ENCODE measurements around the gene RPL29.
"Not testable (repeated sequence)": the region's sequence is repeated elsewhere in the genome, so short reads cannot be mapped to it uniquely, and the experiment has no call there.

Gene RPL29

GRCh38 chr3:51994530-51994929 is 1.2 kb downstream of the RPL29 start:
- Histone ChIP-seq H3K36me3 (ENCODE audit: insufficient read depth, low read length) (peaks cover 32% of the 10 kb centered on the region), H2AFZ (ENCODE audit: low read depth, low read length) (no peak overlapping the region), H3K27me3 (ENCODE audit: insufficient read depth, low read length) (no peaks in the 10 kb centered on the region), H3K4me3 (ENCODE audit: low read length) (peak overlapping the region; percentile 90), H3K9me3 (ENCODE audit: low read length) (no peaks in the 10 kb centered on the region), H3K4me1 (ENCODE audit: insufficient read depth, low read length) (peaks cover 14% of the 10 kb centered on the region)

- not testable (repeated sequence) for H3K4me3 ChIP-seq (ENCODE audit: low read length); H3K9me3 ChIP-seq (ENCODE audit: low read length); H2AFZ ChIP-seq (ENCODE audit: low read depth, low read length); H3K27me3 ChIP-seq (ENCODE audit: insufficient read depth, low read length)
- Histone ChIP-seq H3K4me1 (ENCODE audit: insufficient read depth, low read length) (peaks cover 14% of the 10 kb centered on the region), H3K36me3 (ENCODE audit: insufficient read depth, low read length) (peaks cover 32% of the 10 kb centered on the region)
Measured at GRCh38 chr3:51993657-51994056, 2.0 kb downstream of the RPL29 start.

DNA sequence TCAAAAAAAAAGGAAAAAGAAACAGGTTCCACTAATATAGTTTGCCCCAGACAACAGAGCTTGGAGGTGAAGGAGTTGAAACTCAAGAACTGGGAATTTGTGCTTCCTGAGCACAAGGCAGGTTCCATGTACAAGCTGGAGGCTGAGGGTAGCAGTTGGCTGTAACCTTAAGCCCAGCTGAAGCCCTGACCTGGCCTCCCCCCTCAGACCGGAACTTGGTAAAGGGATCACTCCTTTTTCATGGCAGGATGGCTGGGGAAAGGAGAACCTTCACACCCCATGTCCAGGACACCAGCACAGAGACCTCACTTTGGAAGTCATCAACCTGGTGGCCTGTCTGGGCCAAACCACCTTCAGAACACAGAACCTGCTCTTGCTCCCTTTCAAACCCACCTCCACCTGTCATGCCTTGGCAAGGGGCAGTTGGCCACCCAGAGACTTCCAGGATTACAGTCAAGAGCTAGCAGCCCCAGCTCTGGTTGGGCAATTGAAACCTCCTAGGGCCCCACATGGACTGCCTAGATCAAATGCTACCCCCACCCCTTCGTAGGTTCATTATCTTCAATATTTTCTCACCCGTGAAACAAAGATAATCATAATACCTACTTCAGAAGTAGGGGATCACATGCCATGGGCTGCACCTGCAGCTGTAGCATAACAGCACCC is 3.5 kb downstream of the RPL29 start:
- Histone ChIP-seq H2AFZ (ENCODE audit: low read depth, low read length) (no peak overlapping the region), H3K4me3 (ENCODE audit: low read length) (no peak overlapping the region), H3K27me3 (ENCODE audit: insufficient read depth, low read length) (no peaks in the 10 kb centered on the region), H3K36me3 (ENCODE audit: insufficient read depth, low read length) (peaks cover 32% of the 10 kb centered on the region), H3K9me3 (ENCODE audit: low read length) (no peaks in the 10 kb centered on the region), H3K4me1 (ENCODE audit: insufficient read depth, low read length) (peaks cover 14% of the 10 kb centered on the region)

- H3K4me3 ChIP-seq (ENCODE audit: low read length); H3K27me3 ChIP-seq (ENCODE audit: insufficient read depth, low read length); H3K9me3 ChIP-seq (ENCODE audit: low read length); H2AFZ ChIP-seq (ENCODE audit: low read depth, low read length): not testable (repeated sequence)
- peaks cover 32% of the 10 kb centered on the region for H3K36me3 ChIP-seq (ENCODE audit: insufficient read depth, low read length)
- peaks cover 14% of the 10 kb centered on the region for H3K4me1 ChIP-seq (ENCODE audit: insufficient read depth, low read length)
Measured at GRCh38 chr3:51990501-51990971, 5.2 kb downstream of the RPL29 start.

DNA sequence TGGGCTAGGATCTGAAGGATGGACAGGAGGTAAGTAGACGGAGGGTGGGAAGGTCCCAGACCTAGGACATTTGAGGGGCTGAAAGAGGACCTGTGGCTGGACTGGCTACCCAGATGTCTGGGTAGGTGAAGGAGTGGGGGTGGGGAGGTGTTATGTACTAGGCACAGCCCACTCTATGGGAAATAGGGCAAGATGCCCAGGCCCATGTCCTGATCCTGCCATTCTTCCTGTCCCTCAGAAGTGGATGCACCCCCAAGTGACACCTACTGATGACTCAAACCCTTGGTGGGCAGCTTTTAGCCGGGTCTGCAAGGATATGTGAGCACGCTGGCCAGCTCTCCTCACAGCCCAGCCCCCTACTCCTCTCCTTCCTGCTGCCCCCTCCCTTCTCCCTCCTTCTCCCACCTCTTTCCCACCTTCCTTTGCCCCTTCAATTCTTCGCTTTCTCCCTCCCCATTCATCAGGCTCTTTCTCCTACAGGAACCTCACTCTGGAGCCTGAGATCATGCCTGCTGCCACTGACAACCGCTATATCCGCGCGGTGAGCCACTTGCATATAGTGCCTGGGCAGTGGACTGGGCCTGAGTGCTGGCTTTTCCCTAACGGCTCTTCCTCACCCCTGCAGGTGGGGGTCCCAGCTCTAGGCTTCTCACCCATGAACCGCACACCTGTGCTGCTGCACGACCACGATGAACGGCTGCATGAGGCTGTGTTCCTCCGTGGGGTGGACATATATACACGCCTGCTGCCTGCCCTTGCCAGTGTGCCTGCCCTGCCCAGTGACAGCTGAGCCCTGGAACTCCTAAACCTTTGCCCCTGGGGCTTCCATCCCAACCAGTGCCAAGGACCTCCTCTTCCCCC is 7.2 kb downstream of the RPL29 start:
- Histone ChIP-seq H2AFZ (ENCODE audit: low read depth, low read length) (no peak overlapping the region), H3K4me1 (ENCODE audit: insufficient read depth, low read length) (peaks cover 5% of the 10 kb centered on the region), H3K27me3 (ENCODE audit: insufficient read depth, low read length) (no peaks in the 10 kb centered on the region), H3K36me3 (ENCODE audit: insufficient read depth, low read length) (peaks cover 19% of the 10 kb centered on the region), H3K4me3 (ENCODE audit: low read length) (no peak overlapping the region), H3K9me3 (ENCODE audit: low read length) (no peaks in the 10 kb centered on the region)

DNA sequence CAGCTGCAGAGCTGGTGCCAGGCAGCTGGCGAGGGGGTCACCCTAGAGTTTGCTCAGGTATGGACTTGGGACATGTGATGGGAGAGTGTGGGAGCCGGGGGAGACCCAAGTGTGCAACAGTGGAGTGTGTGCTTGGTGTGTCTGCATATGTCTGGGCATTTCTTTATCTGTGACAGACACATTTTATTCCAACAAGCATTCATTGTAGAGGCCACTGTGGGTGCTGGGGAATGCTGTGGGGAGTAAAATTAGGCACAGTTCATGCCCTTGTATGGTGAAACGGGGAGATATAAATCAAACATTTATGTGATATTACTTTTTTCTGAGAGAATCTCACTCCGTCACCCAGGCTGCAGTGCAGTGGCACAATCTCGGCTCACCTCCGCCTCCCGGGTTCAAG is 8.1 kb downstream of the RPL29 start:
- no peaks in the 10 kb centered on the region for H3K27me3 ChIP-seq (ENCODE audit: insufficient read depth, low read length)
- H3K9me3 ChIP-seq (ENCODE audit: low read length) = no peaks in the 10 kb centered on the region
- H2AFZ ChIP-seq (ENCODE audit: low read depth, low read length) = no peak overlapping the region
- H3K36me3 ChIP-seq (ENCODE audit: insufficient read depth, low read length) = peaks cover 12% of the 10 kb centered on the region
- peaks cover 7% of the 10 kb centered on the region for H3K4me1 ChIP-seq (ENCODE audit: insufficient read depth, low read length)
- no peak overlapping the region for H3K4me3 ChIP-seq (ENCODE audit: low read length)

DNA sequence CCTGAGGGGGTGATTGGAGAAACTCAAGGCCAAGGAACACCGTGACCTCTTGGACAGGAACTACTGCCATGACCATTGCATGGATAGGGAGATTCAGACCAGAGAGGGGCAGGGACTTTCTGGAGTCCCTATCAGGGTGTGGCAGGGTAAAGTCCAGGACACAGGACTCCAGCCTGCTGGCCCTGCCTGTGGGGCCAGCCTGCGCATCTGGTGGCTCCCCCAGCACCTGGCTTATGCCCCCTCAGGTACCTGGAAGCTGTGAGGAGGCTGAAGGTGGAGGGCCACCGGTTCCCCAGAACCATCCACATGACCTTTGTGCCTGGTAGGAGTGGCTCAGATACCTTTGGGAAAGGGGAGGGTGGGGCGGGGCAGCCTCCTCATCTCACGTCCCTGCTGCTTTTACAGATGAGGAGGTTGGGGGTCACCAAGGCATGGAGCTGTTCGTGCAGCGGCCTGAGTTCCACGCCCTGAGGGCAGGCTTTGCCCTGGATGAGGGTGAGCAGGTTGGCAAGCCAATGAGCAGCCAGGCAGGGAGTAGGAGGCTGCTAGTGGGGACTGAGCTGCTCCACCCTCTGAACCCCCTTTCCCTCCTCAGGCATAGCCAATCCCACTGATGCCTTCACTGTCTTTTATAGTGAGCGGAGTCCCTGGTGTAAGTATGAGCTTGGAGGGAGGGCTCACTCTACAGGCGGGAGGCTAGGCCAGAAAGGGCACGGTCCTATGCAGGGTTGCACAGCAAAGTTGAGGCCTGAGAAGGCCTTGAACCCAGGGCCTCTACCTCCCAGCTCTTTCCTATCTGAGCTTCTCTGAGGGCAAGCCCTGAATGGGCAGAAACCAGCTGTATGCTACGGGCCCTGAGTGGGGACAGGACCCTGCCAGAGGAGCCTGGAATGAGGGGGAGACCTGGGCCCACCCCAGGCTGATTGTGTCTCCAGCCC is 9.4 kb downstream of the RPL29 start:
- Histone ChIP-seq H3K4me3 (ENCODE audit: low read length) (no peak overlapping the region), H3K27me3 (ENCODE audit: insufficient read depth, low read length) (no peaks in the 10 kb centered on the region), H3K36me3 (ENCODE audit: insufficient read depth, low read length) (peaks cover under 1% of the 10 kb centered on the region), H2AFZ (ENCODE audit: low read depth, low read length) (no peak overlapping the region), H3K9me3 (ENCODE audit: low read length) (no peaks in the 10 kb centered on the region), H3K4me1 (ENCODE audit: insufficient read depth, low read length) (peaks cover 10% of the 10 kb centered on the region)

GRCh38 chr3:51985063-51985462 is 10.6 kb downstream of the RPL29 start:
- no peaks in the 10 kb centered on the region for H3K9me3 ChIP-seq (ENCODE audit: low read length)
- H2AFZ ChIP-seq (ENCODE audit: low read depth, low read length) = no peak overlapping the region
- H3K4me3 ChIP-seq (ENCODE audit: low read length) = no peak overlapping the region
- H3K36me3 ChIP-seq (ENCODE audit: insufficient read depth, low read length) = peaks cover 5% of the 10 kb centered on the region
- H3K4me1 ChIP-seq (ENCODE audit: insufficient read depth, low read length) = peaks cover 10% of the 10 kb centered on the region
- H3K27me3 ChIP-seq (ENCODE audit: insufficient read depth, low read length) = no peaks in the 10 kb centered on the region

DNA sequence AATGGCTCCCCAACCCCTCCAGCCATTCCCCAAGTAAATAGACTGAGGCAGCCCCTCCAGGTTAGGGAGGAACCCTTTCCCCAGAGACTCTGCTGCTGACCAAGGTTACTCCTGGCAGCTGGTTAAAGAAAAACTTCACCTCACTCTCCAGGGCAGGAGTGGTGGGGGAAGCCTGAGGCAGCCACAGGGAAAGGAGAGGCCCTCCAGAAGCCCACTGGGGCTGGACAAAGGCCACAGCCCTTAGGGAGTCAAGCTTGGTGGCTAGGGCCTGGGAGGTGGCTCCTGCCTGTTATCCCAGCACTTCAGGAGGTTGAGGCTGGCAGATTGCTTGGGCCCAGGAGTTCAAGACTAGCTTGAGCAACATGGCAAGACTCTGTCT is 11.4 kb downstream of the RPL29 start:
- Histone ChIP-seq H3K9me3 (ENCODE audit: low read length) (no peaks in the 10 kb centered on the region), H3K27me3 (ENCODE audit: insufficient read depth, low read length) (no peaks in the 10 kb centered on the region), H3K36me3 (ENCODE audit: insufficient read depth, low read length) (peaks cover 5% of the 10 kb centered on the region), H3K4me3 (ENCODE audit: low read length) (no peak overlapping the region), H2AFZ (ENCODE audit: low read depth, low read length) (no peak overlapping the region), H3K4me1 (ENCODE audit: insufficient read depth, low read length) (peaks cover 10% of the 10 kb centered on the region)

DNA sequence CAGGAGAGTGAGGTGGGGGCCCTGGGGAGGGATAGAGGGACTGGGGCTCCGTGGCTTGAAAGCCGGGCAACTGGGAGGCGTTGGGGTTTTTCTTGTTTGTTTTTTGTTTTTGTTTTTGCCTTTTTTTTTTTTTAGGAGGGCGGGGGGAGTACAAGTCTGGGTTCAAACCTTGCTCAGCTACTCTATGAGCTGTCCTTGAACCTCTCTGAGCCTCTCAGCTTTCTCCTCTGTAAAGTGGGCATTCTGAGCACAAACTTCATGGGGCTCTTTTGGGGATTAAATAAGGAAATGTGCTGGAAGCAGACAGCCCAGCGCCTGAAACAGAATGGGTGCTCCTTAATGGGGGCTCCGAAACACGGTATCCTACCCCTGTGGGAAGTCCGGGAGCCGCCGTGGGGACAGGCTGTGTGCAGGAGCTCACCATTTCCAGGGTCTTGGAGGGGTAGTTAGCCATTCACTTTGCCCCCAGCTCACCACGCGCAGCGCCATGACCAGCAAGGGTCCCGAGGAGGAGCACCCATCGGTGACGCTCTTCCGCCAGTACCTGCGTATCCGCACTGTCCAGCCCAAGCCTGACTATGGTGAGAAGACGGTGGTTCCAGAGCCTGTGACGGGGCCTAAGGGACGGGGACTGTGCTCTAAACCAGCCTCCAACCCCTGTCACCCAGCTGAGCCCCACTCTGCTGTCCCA is 12.0 kb downstream of the RPL29 start:
- peak overlapping the region; percentile 54 for H2AFZ ChIP-seq (ENCODE audit: low read depth, low read length)
- H3K27me3 ChIP-seq (ENCODE audit: insufficient read depth, low read length) = no peaks in the 10 kb centered on the region
- peak overlapping the region; percentile 40 for H3K4me3 ChIP-seq (ENCODE audit: low read length)
- peaks cover 10% of the 10 kb centered on the region for H3K4me1 ChIP-seq (ENCODE audit: insufficient read depth, low read length)
- no peaks in the 10 kb centered on the region for H3K9me3 ChIP-seq (ENCODE audit: low read length)
- peaks cover 5% of the 10 kb centered on the region for H3K36me3 ChIP-seq (ENCODE audit: insufficient read depth, low read length)

GRCh38 chr3:51982838-51983577 is 12.7 kb downstream of the RPL29 start, which contains the start of gene ACY1:
Gene ACY1 (plus strand): TSS chr3:51983535. CDS start chr3:51984065, 530 bp downstream.
- Histone ChIP-seq H3K36me3 (ENCODE audit: insufficient read depth, low read length) (peaks cover 5% of the 10 kb centered on the region), H3K9me3 (ENCODE audit: low read length) (no peaks in the 10 kb centered on the region), H2AFZ (ENCODE audit: low read depth, low read length) (peak within 1 kb of the TSS; percentile 54), H3K4me3 (ENCODE audit: low read length) (peak within 1 kb of the TSS; percentile 40), H3K27me3 (ENCODE audit: insufficient read depth, low read length) (no peaks in the 10 kb centered on the region), H3K4me1 (ENCODE audit: insufficient read depth, low read length) (peaks cover 10% of the 10 kb centered on the region)

- Histone ChIP-seq H2AFZ (ENCODE audit: low read depth, low read length) (peak overlapping the region; percentile 54), H3K9me3 (ENCODE audit: low read length) (no peaks in the 10 kb centered on the region), H3K4me3 (ENCODE audit: low read length) (peak overlapping the region; percentile 40), H3K4me1 (ENCODE audit: insufficient read depth, low read length) (peaks cover 10% of the 10 kb centered on the region), H3K27me3 (ENCODE audit: insufficient read depth, low read length) (no peaks in the 10 kb centered on the region), H3K36me3 (ENCODE audit: insufficient read depth, low read length) (peaks cover 5% of the 10 kb centered on the region)
Measured at GRCh38 chr3:51982352-51982837, 13.3 kb downstream of the RPL29 start.
